Measurements from ENCODE around the gene MACROD2. TPM values are rescaled to one million over a fixed set of nuclear protein-coding genes. Genes with fewer than 3 reads are reported as not detected.

The MACROD2 gene
- polyA plus RNA-seq, 2 of the 4 experiments (the other 2 are of a cell fraction): 0.96 to 1.3 TPM

DNA sequence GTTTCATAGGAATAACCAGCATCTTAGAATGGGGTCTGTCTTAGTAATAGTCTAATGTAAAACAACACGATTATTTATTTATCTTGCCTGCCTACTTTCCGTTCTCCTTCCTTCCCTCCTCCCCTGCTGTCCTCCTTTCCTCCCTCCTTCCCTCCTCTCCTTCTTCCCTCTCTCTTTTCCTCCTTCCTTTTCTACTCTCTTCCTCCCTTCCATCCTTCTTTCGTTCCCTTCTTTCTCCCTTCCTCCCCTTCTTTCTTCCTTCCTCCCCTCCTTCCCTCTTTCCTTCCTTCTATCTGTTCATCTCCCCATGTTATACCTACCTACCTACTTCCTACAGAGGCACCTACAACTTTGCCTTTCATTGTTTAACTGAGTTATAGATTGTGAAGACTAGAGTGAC, 1637.4 kb downstream of the MACROD2 start (continued):
- TF ChIP-seq, protein P1, sequence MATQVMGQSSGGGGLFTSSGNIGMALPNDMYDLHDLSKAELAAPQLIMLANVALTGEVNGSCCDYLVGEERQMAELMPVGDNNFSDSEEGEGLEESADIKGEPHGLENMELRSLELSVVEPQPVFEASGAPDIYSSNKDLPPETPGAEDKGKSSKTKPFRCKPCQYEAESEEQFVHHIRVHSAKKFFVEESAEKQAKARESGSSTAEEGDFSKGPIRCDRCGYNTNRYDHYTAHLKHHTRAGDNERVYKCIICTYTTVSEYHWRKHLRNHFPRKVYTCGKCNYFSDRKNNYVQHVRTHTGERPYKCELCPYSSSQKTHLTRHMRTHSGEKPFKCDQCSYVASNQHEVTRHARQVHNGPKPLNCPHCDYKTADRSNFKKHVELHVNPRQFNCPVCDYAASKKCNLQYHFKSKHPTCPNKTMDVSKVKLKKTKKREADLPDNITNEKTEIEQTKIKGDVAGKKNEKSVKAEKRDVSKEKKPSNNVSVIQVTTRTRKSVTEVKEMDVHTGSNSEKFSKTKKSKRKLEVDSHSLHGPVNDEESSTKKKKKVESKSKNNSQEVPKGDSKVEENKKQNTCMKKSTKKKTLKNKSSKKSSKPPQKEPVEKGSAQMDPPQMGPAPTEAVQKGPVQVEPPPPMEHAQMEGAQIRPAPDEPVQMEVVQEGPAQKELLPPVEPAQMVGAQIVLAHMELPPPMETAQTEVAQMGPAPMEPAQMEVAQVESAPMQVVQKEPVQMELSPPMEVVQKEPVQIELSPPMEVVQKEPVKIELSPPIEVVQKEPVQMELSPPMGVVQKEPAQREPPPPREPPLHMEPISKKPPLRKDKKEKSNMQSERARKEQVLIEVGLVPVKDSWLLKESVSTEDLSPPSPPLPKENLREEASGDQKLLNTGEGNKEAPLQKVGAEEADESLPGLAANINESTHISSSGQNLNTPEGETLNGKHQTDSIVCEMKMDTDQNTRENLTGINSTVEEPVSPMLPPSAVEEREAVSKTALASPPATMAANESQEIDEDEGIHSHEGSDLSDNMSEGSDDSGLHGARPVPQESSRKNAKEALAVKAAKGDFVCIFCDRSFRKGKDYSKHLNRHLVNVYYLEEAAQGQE (IDR thresholded peaks at IDR 0.05): no peak
- TF ChIP-seq PHF8 (IDR thresholded peaks at IDR 0.05; ENCODE audit: borderline replicate concordance, low read depth) (no peak), HEYL (CRISPR knock-in tag; IDR thresholded peaks at IDR 0.05) (no peak)

DNA sequence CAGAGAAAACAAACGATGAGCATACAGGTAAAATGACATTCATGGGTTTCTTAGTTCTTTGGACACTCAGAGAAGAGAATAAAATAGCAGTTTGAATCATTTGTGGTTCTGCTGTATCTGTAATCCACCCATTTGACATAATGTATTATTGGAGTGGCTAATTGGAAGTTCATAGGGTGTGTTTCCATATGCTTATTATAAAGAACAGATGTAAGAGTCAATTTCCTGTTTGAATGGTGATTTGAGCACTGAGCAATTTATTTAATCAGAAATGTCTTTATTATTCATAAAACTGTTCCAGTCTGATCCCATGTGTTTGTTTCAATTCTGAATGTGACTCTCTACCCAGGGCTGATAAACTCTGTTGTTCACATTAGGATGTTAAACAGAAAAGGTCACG, 1638.8 kb downstream of the MACROD2 start:
- Histone ChIP-seq H3K27ac (no peak overlapping the region), H3K4me3 (no peak overlapping the region), H3K4me2 (no peak overlapping the region), H3K9me3 (peaks cover 6% of the 10 kb centered on the region; the same call in 1 of the 3 replicates), H3K4me1 (no peaks in the 10 kb centered on the region)
- CTCF ChIA-PET: no interaction called here
- WGBS (ENCODE audit: missing lambda C conversion rate): 27% methylated on average over 2 of the region's 2 CpGs
- TF ChIP-seq ESRRA (IDR thresholded peaks at IDR 0.05; ENCODE audit: borderline replicate concordance, low read length) (no peak), HOXA7 (CRISPR knock-in tag; IDR thresholded peaks at IDR 0.05) (no peak), RFX5 (IDR thresholded peaks at IDR 0.05) (no peak), MAFK (IDR thresholded peaks at IDR 0.05; ENCODE audit: partially characterized antibody) (no peak), POLR2AphosphoS2 (conservative IDR thresholded peaks at IDR 0.05; ENCODE audit: low read length) (no peak), SREBF2 (IDR thresholded peaks at IDR 0.05) (no peak), CEBPB (IDR thresholded peaks at IDR 0.05) (no peak), HOXB13 (CRISPR knock-in tag; IDR thresholded peaks at IDR 0.05; ENCODE audit: low read depth) (no peak), JUN (IDR thresholded peaks at IDR 0.05) (no peak)
- ATAC-seq: no peak
- FAIRE-seq: no peak
- DNase-seq (ENCODE audit: low read depth in 1 of 2, low spot score in 1 of 2): no peak
- POLR2A ChIA-PET: no interaction called here

DNA sequence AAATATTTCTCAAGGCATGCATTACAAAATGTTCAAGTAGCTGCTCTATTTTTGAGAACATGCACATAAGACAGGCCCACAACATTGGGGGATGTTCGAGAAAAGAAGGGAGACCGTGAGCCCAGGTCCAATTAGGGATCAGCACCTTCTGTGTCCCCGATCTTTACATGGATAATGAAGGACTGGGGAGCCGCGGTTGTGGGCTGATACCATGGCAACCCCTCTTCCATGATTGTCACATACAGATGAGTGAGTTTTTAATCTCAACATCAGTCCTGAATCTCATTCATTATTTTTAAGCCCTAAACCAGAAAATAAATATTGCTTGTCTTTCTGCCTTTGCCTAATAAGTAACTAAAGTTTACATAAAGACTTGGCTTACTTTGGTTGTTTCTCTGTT, 1642.2 kb downstream of the MACROD2 start:
- WGBS (ENCODE audit: missing lambda C conversion rate): 37% methylated on average over 5 of the region's 5 CpGs
- TF ChIP-seq BHLHE40 (IDR thresholded peaks at IDR 0.05; ENCODE audit: low read depth, low read length): no peak
- no peak for TF ChIP-seq EP300 (IDR thresholded peaks at IDR 0.05)
- TF ChIP-seq GATA3 (IDR thresholded peaks at IDR 0.05; ENCODE audit: borderline replicate concordance): no peak
- TF ChIP-seq, protein P2, sequence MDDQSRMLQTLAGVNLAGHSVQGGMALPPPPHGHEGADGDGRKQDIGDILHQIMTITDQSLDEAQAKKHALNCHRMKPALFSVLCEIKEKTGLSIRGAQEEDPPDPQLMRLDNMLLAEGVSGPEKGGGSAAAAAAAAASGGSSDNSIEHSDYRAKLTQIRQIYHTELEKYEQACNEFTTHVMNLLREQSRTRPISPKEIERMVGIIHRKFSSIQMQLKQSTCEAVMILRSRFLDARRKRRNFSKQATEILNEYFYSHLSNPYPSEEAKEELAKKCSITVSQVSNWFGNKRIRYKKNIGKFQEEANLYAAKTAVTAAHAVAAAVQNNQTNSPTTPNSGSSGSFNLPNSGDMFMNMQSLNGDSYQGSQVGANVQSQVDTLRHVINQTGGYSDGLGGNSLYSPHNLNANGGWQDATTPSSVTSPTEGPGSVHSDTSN (IDR thresholded peaks at IDR 0.05): no peak
- no peak for TF ChIP-seq MYC (IDR thresholded peaks at IDR 0.05; ENCODE audit: borderline replicate concordance, low read length)
- no peak for TF ChIP-seq CHD4 (IDR thresholded peaks at IDR 0.05; ENCODE audit: borderline replicate concordance)
- no peak for TF ChIP-seq NFE2L2 (conservative IDR thresholded peaks at IDR 0.05; ENCODE audit: low read length)
- no peak for TF ChIP-seq CEBPB (IDR thresholded peaks at IDR 0.05)
- TF ChIP-seq ZC3H11A (IDR thresholded peaks at IDR 0.05): no peak
- TF ChIP-seq POLR2A (IDR thresholded peaks at IDR 0.05; ENCODE audit: low read length): no peak
- Histone ChIP-seq H3K27ac (no peak overlapping the region), H3K9me3 (peaks cover 6% of the 10 kb centered on the region; the same call in 1 of the 3 replicates), H3K4me2 (no peak overlapping the region), H3K4me3 (no peak overlapping the region), H3K4me1 (no peaks in the 10 kb centered on the region)
- DNase-seq (ENCODE audit: low read depth in 1 of 2, low spot score in 1 of 2) (no peak), FAIRE-seq (no peak), ATAC-seq (no peak)
- POLR2A ChIA-PET: no interaction called here
- CTCF ChIA-PET: no interaction called here

Measured in A549 (cell line).